Stimulated activated CD4-positive, alpha-beta T cell treated with anti-CD3 and anti-CD28 coated beads, Interleukin-12 subunit alpha, Interleukin-12 subunit beta, amount 100 ng/mL, for 48 hours (primary cell): ENCODE measurements around the gene NARF.

Experiments used
- DNase-seq, 3 donors: peaks; one replicate each; pipeline ENCODE4 v3.0.0-alpha.2; 2020; ENCODE audit warnings: low read depth in 2 of 3, low spot score in 1 of 3

Gene NARF

GRCh38 chr17:82474223-82475010, 15.9 kb downstream of the NARF start:
- DNase-seq, result no peak

DNA sequence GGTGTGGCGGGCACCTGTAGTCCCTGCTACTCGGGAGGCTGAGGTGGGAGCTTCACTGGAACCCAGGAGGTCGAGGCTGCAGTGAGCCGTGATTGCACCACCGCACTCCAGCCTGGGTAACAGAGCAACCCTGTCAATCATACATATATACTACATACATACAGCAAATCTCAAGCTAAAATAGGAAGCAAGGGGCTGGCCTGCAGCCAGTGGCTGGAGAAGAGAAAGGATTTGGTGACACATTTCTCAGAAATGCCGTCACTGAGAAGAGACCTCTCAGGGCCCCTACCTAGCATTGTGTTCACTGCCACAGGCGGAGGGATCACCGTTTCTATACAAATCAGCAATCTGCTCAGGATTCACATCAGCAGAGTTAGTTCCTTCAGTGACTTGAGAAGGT, 16.9 kb downstream of the NARF start:
- DNase-seq, result no peak

DNA sequence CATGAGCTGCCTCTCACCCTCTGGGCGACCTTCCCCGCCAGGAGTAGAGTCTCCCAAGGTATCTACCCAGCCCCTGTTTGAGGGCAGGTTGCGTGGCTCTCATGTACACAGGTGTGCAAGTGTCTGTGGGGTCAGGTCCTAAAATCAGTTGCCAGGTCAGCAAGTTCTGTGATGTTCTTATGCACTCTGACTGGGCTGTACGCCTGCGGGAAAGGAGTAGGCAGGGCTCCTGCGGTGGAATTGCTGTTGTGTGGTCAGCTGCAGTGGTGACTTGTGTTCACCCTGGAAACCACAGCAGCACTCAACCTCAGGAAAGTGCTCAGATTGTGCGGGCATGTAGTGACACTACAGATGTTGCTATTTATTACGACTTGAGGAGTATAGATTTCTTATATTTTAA, 19.4 kb downstream of the NARF start:
- DNase-seq, result no peak

- no peak for DNase-seq
Observed at GRCh38 chr17:82479602-82480001, 21.1 kb downstream of the NARF start.

DNA sequence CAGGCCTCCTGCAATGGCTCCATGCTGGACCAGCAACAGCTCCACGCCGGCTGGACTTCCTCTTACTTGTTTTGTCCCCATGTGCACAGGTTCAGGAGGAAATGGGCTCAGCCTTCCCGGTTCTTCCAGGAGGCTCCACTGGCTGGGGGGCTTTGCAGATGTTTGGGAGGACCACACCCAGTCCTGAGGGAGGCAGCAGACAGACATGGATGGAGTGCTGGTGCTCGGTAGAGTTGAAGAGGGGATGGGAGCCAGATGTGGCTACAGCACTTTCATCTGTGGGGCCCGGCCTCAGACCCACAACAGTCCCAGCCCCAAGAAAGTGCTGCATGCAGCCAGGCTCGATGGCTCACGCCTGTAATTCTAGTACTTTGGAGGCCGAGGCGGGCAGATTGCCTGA, 21.8 kb downstream of the NARF start:
- no peak for DNase-seq

DNA sequence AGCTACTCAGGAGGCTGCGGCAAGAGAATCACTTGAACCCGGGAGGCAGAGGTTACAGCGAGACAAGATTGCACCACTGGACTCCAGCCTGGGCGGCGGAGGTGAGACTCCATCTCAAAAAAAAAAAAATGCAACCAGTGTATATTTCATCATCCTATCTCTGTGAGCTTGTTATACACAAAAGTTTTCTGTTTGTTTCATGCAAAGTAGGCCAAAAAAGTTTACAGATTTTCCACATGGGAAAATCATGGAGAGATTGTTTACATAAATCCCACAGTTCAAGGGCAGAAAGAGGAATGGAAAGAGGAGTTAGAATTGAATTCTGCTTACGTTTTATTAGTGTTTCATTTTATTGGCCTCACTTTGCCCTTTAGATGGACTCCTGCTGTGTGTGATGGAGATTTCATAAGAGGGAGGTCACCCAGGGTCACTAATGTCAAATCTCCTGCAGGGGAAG, 24.7 kb downstream of the NARF start:
- no peak for DNase-seq

DNA sequence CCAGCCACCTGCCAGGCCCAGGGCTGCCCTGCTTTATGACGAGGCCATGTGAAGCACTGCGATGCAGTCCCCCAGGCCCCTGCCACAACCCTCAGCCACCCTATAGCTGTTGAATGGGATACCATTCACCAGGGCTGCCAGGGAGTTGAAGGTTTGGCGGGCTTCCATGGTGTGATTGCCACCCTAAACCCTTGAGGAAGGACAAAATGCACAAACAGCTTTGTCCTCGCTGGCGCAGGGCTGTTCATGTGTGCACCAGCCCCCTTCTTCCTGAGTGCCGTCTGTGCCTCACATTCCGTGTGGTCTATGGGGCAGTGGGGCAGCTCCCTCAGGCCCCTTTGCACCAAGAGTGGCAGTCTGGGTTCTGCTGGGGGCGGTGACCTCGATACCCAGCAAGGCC, 25.3 kb downstream of the NARF start:
- DNase-seq, result no peak

- DNase-seq, result no peak
Observed at GRCh38 chr17:82486231-82487094, 27.9 kb downstream of the NARF start.

DNA sequence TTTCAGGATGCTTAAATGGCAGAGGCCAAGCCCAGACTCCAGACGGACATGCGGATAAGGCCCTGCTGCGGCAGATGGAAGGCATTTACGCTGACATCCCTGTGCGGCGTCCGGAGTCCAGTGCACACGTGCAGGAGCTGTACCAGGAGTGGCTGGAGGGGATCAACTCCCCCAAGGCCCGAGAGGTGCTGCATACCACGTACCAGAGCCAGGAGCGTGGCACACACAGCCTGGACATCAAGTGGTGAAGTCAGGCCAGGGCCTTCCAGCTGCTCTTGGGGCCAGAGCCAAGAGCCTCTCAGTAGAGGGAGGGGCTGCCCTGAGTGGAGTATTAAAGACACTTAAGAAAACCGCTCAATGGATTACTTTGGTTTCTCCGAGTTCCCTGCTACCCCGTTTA, 29.4 kb downstream of the NARF start:
- no peak for DNase-seq

DNA sequence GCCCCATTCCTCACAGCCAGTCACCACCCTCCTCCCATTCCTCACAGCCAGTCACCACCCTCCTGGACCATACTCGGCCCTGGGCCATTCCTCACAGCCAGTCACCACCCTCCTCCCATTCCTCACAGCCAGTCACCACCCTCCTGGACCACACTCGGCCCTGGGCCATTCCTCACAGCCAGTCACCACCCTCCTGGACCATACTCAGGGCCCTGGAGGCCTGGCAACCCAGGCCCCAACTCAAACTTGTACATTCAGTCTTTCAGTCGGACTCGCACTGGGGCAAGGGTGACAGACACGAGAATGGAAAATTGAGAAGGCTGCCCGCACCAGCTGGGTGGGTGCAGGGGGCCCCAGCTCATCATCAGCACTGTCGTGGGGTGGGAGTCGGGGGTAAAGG, 30.6 kb downstream of the NARF start:
- DNase-seq, result no peak

- no peak for DNase-seq
Observed at GRCh38 chr17:82489851-82490511, 31.4 kb downstream of the NARF start.

- DNase-seq, result no peak
Observed at GRCh38 chr17:82490512-82491195, 32.1 kb downstream of the NARF start.

DNA sequence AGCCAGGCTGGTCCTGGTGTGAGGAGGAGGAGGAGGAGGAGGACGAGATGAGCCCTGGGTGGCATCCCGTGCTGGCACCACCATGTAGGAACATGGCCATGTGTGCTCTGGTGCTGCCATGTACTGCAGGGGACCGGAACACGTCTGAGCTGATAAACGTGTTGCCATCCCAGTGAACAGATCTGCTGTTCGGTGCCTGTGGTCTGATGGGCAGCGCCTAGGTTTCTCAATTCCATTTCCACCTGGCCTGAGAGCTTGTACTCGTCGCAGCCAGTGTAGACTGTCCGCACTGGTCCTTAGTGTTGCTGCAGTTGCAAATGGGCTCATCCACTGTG, 32.6 kb downstream of the NARF start:
- no peak for DNase-seq

GRCh38 chr17:82491533-82491932, 33.0 kb downstream of the NARF start:
- DNase-seq, result no peak

GRCh38 chr17:82492643-82493225, 34.2 kb downstream of the NARF start:
- DNase-seq, result no peak

- DNase-seq, result no peak
Observed at GRCh38 chr17:82493226-82493781, 34.8 kb downstream of the NARF start.

DNA sequence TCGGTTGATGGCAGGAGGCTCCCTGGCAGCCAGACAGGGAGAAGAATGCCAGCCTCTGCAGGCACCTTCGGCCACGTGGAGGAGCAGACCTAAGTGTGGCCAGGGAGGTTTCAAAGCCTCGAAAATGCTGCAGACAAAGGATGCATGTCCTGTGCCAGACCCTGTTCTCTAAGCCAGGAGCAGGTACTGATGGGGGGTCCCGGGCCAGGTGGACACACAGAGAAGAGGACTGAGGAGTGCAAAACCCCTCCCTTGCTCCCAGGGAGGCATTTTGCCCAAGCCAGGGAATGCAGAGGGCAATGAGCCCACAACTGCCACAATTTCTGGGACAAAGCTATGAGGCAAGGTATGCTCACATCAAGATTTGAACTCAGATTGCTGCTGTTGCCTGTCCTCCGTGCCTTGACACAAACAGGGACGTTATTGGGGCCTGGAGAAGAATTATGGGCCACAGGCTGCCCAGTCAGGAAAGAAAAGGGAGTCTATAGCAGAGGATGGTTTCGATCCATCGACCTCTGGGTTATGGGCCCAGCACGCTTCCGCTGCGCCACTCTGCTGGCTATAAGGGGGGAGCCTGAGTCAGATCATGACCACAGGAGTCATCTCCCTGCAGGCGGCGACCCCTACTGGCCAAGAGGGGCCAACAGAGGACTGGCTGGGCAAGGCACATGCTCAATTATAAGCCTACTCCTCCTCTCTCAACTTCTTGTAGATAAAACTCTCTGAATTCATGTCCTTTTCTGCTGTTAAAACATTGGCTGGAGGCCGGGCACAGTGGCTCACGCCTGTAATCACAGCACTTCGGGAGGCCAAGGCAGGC, 35.9 kb downstream of the NARF start:
- DNase-seq, result peak; percentile 79 to 93 (median 82)

DNA sequence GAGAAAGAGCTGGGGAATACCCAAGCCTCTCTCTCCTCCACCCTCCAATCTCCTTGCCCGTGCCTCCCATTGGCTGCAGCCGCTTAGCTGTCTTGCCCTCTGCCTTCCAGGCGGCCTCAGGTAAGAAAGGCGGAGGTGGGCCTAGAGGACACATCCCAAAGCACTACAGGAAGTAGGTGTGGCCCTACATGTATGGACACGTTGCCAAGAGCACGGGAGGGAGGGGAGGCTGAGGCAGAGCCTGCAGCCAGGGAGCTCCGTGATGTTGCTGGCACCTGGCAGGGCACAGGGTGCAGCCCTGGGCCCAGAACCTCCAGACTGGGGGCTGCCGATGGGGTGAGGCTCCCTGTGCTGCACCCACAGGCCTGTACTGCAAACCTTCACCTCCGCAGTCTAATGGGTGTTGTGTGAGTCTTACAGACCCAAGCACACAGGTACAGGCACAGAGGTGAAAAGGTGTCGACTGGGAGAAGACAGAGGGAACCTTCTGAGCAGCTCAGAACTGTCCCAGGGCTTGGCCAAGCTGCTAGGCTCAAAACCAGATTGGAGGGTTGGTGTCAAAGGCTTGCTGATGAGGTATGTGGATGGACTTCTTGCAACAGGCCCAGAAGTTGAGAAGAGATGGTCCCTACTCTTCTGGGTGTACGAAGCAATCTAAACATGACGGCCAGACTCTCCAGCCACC, 37.4 kb downstream of the NARF start:
- DNase-seq, result no peak
